Endothelial cell of umbilical vein (primary cell): ENCODE results near the gene PKP4. TPM values are rescaled to one million over a fixed set of nuclear protein-coding genes. Genes with fewer than 3 reads are reported as not detected.

Experiments
- BruUV-seq: library from RNA; stranded (reverse); fragments of 400-500 nt; replicated peaks from 2 replicates; lab custom pipeline; 2021; lab: Mats Ljungman, UMichigan
- CTCF ChIA-PET: fragments of 300-600, 350-600 bp; sonication (Branson Sonifier 250); formaldehyde crosslinking; loops from one replicate; lab custom pipeline; 2021; ENCODE audit warnings: antibody characterized with exemption, inconsistent platforms; lab: Charles Lee
- POLR2A ChIA-PET: fragments of 300-600, 350-600 bp; sonication (Branson Sonifier 250); formaldehyde crosslinking; loops from one replicate; lab custom pipeline; 2021; ENCODE audit warnings: antibody characterized with exemption, inconsistent platforms; lab: Charles Lee
- DNase-seq: peaks from one replicate; pipeline ENCODE4 v3.0.0-alpha.2; 2011; ENCODE audit warnings: low read depth, low spot score
- FAIRE-seq: peaks from 2 replicates; lab custom pipeline; 2011; peaks lifted over from hg19 to GRCh38; lab: Jason Lieb, UNC
- H2AFZ ChIP-seq: 2 replicates; pipeline ENCODE4 v1.6.0; 2012; ENCODE audit warnings: low read depth, low read length, control low read depth, inconsistent platforms
- H3K27ac ChIP-seq: 2 replicates; pipeline ENCODE4 v1.5.1; 2011; ENCODE audit warnings: low read depth, mild to moderate bottlenecking, control low read depth, low read length, moderate library complexity; ENCODE audit not compliant: insufficient read depth
- H3K27me3 ChIP-seq, 2 experiments: 2 replicates each; pipeline versions ENCODE4 v1.6.0 to v1.6.1; 2011; ENCODE audit warnings: low read length in 2 of 2, mixed read lengths in 1 of 2; ENCODE audit not compliant: control insufficient read depth in 2 of 2, insufficient read depth in 2 of 2
- H3K36me3 ChIP-seq, 2 experiments: 2 replicates in 1 of 2; 3 replicates in 1 of 2; pipeline ENCODE4 v1.5.1; 2011; ENCODE audit warnings: low read length in 2 of 2, mild to moderate bottlenecking in 1 of 2, moderate library complexity in 1 of 2; ENCODE audit not compliant: control insufficient read depth in 2 of 2, insufficient read depth in 2 of 2; ENCODE audit errors: extremely low read depth in 1 of 2
- H3K4me1 ChIP-seq: 3 replicates; pipeline ENCODE4 v1.5.1; 2011; ENCODE audit warnings: mild to moderate bottlenecking, low read length; ENCODE audit not compliant: control insufficient read depth, insufficient read depth; ENCODE audit errors: extremely low read depth
- H3K4me2 ChIP-seq: 2 replicates; pipeline ENCODE4 v1.6.1; 2011; ENCODE audit warnings: low read length, control low read depth, mixed read lengths; ENCODE audit not compliant: insufficient read depth
- H3K4me3 ChIP-seq, 3 experiments: fragments of 200-600 bp in 1 of 3; sonication (generic), shearing (Covaris generic) in 1 of 3; replicated peaks in 1 of 3; 2 replicates each; pipeline ENCODE4 v1.5.1; 2011 to 2016; ENCODE audit warnings: control low read depth in 3 of 3, low read length in 3 of 3, mild to moderate bottlenecking in 2 of 3, inconsistent platforms in 1 of 3, low read depth in 1 of 3, moderate library complexity in 1 of 3; ENCODE audit not compliant: insufficient read depth in 1 of 3
- H3K79me2 ChIP-seq: 2 replicates; pipeline ENCODE4 v1.6.0; 2012; ENCODE audit warnings: low read length, inconsistent platforms; ENCODE audit not compliant: control insufficient read depth, insufficient read depth
- H3K9ac ChIP-seq: replicated peaks from 2 replicates; pipeline ENCODE3; 2011; ENCODE audit warnings: low read length, control low read depth; ENCODE audit not compliant: insufficient read depth; ENCODE audit errors: extremely low read depth
- H3K9me1 ChIP-seq: replicated peaks from 3 replicates; pipeline ENCODE4 v1.6.0; 2011; ENCODE audit warnings: mild to moderate bottlenecking, low read length; ENCODE audit not compliant: control insufficient read depth, insufficient read depth; ENCODE audit errors: extremely low read depth
- H3K9me3 ChIP-seq: replicated peaks from 2 replicates; pipeline ENCODE4 v1.5.1; 2012; ENCODE audit warnings: low read length, inconsistent platforms; ENCODE audit not compliant: control insufficient read depth, insufficient read depth
- H4K20me1 ChIP-seq: replicated peaks from 2 replicates; pipeline ENCODE3; 2011; ENCODE audit warnings: mild to moderate bottlenecking, low read length; ENCODE audit not compliant: control insufficient read depth, insufficient read depth; ENCODE audit errors: extremely low read depth
- CTCF ChIP-seq, 2 donors: IDR thresholded peaks; 1 replicate in 1 of 2; 2 replicates in 1 of 2; pipeline ENCODE4 v1.5.1; 2011; ENCODE audit warnings: low read length in 2 of 2, mild to moderate bottlenecking in 2 of 2, moderate library complexity in 2 of 2, control low read depth in 1 of 2, inconsistent platforms in 1 of 2, low read depth in 1 of 2; ENCODE audit not compliant: insufficient read depth in 1 of 2; ENCODE audit errors: extremely low read depth in 1 of 2
- EZH2 ChIP-seq: IDR thresholded peaks from 2 replicates; pipeline ENCODE4 v1.6.1; 2012; ENCODE audit warnings: borderline replicate concordance, low read depth, mild to moderate bottlenecking, moderate library complexity, low read length, inconsistent platforms; ENCODE audit not compliant: severe bottlenecking
- FOS ChIP-seq: IDR thresholded peaks from 2 replicates; pipeline ENCODE4 v1.6.1; 2011; ENCODE audit warnings: mild to moderate bottlenecking, low read length, moderate library complexity, borderline replicate concordance; ENCODE audit not compliant: insufficient read depth
- GATA2 ChIP-seq: IDR thresholded peaks from 2 replicates; pipeline ENCODE4 v1.7.0; 2011; ENCODE audit warnings: low read depth, mild to moderate bottlenecking, moderate library complexity, mixed read lengths, low read length; ENCODE audit not compliant: insufficient read length, insufficient read depth
- JUN ChIP-seq: IDR thresholded peaks from 2 replicates; pipeline ENCODE4 v1.6.1; 2011; ENCODE audit warnings: borderline replicate concordance, low read depth; ENCODE audit not compliant: insufficient read length, insufficient read depth
- MAX ChIP-seq: IDR thresholded peaks from 2 replicates; pipeline ENCODE4 v1.6.1; 2011; ENCODE audit not compliant: insufficient read depth, insufficient read length
- MYC ChIP-seq: IDR thresholded peaks from one replicate; pipeline ENCODE4 v1.6.1; 2011; ENCODE audit warnings: mild to moderate bottlenecking, low read depth, low read length
- POLR2A ChIP-seq: IDR thresholded peaks from 2 replicates; pipeline ENCODE4 v1.6.1; 2012; ENCODE audit warnings: low read depth, mild to moderate bottlenecking, control low read depth, low read length
- POLR2AphosphoS5 ChIP-seq: IDR thresholded peaks from 2 replicates; pipeline ENCODE4 v1.6.1; 2012; ENCODE audit warnings: low read depth, mild to moderate bottlenecking, control low read depth, low read length, moderate library complexity; ENCODE audit not compliant: insufficient read depth
- dilution Hi-C: fragments of 300-500 bp; cut with MboI; formaldehyde crosslinking; loops from one replicate; pipeline ENCODE4 v1.15.0; 2019; ENCODE audit warnings: low sequenced_read_pairs; ENCODE audit not compliant: extremely low pct_ligation_motif_present
- intact Hi-C: fragments of 100-400 bp; cut with micrococcal nuclease; formaldehyde crosslinking; loops from one replicate; pipeline ENCODE4 v1.10.0; 2022
- polyA plus RNA-seq, 4 experiments: library from polyadenylated mRNA; depleted of rRNA in 3 of 4; stranded (reverse) in 3 of 4; unstranded in 1 of 4; fragments of >200 nt; gene quantifications; 2 replicates each; pipeline versions ENCODE4 v1.2.1 to v1.2.3, GENCODE V29; 2011 to 2012; ENCODE audit warnings: missing spikeins in 1 of 4
- total RNA-seq: library from RNA; stranded (reverse); gene quantifications from 2 replicates; pipeline ENCODE4 v1.2.3, GENCODE V29; 2021

The PKP4 gene
- total and polyA plus RNA-seq, 2 donors (not counting 3 experiments of a cell fraction or from before 2014, with no cell fraction given) = 35.4 to 68.5 TPM

- Histone ChIP-seq H3K27me3 (peaks cover 0 to 3% of the 10 kb centered on the region in 2 experiments), H4K20me1 (no peaks in the 10 kb centered on the region), H3K9me1 (no peaks in the 10 kb centered on the region), H3K79me2 (no peaks in the 10 kb centered on the region), H3K4me1 (no peaks in the 10 kb centered on the region), H2AFZ (no peak overlapping the region), H3K36me3 (no peaks in the 10 kb centered on the region), H3K4me3 (no peak overlapping the region), H3K9me3 (no peaks in the 10 kb centered on the region), H3K9ac (no peak overlapping the region), H3K27ac (no peak overlapping the region), H3K4me2 (no peak overlapping the region)
- FAIRE-seq = no peak
- TF ChIP-seq POLR2AphosphoS5 = no peak
- no peak for TF ChIP-seq GATA2
- no peak for TF ChIP-seq EZH2
- TF ChIP-seq POLR2A = no peak
- CTCF ChIA-PET = interaction anchor here (1.3 to 2.1 kb wide), 5 partner anchors 11 to 548 kb away, joined by 3 to 5 read pairs (median 4); no protein-coding TSS in a partner anchor
- no peak for DNase-seq
- dilution Hi-C loops (no loop called here), intact Hi-C loops (no loop called here)
- BruUV-seq = no TSS peak
- POLR2A ChIA-PET = no interaction called here
Observed at GRCh38 chr2:158726911-158727592, 270.3 kb downstream of the PKP4 start.

- Histone ChIP-seq H2AFZ (no peak overlapping the region), H3K27ac (no peak overlapping the region), H3K4me1 (no peaks in the 10 kb centered on the region), H3K79me2 (no peaks in the 10 kb centered on the region), H3K9me3 (no peaks in the 10 kb centered on the region), H3K36me3 (no peaks in the 10 kb centered on the region), H3K9ac (no peak overlapping the region), H3K27me3 (peaks cover 0 to 6% of the 10 kb centered on the region in 2 experiments), H3K9me1 (no peaks in the 10 kb centered on the region), H3K4me3 (no peak overlapping the region), H4K20me1 (no peaks in the 10 kb centered on the region), H3K4me2 (no peak overlapping the region)
- BruUV-seq = no TSS peak
- ChIA-PET POLR2A (no interaction called here), CTCF (interaction anchor here (1.0 to 2.1 kb wide), 2 partner anchors 10 to 694 kb away, joined by 3 to 8 read pairs; no protein-coding TSS in a partner anchor)
- intact Hi-C loops (no loop called here), dilution Hi-C loops (no loop called here)
- TF ChIP-seq POLR2A (no peak), GATA2 (no peak), MYC (no peak), CTCF (IDR thresholded peaks at IDR 0.05; ENCODE audit: extremely low read depth in 1 of 2, insufficient read depth in 1 of 2, low read depth in 1 of 2, low read length in 2 of 2) (no peak), FOS (no peak), POLR2AphosphoS5 (no peak), EZH2 (no peak), MAX (no peak), JUN (no peak)
- DNase-seq (no peak), FAIRE-seq (no peak)
Observed at GRCh38 chr2:158728422-158728821, 271.7 kb downstream of the PKP4 start.
